Common myeloid progenitor, CD34-positive (primary cell): ENCODE data around the gene TACC2.

Experiments
- CTCF ChIA-PET: fragments of 350-600 bp; sonication (Branson Sonifier 250); formaldehyde crosslinking; loops from one replicate; lab custom pipeline; 2021; ENCODE audit warnings: antibody characterized with exemption; lab: Charles Lee
- POLR2A ChIA-PET: fragments of 350-600 bp; sonication (Branson Sonifier 250); formaldehyde crosslinking; loops from one replicate; lab custom pipeline; 2021; ENCODE audit warnings: antibody characterized with exemption; lab: Charles Lee
- DNase-seq, 3 donors: peaks; one replicate each; pipeline versions ENCODE4 v3.0.0 to v3.0.0-alpha.2; 2013
- H3K27ac ChIP-seq, 2 experiments: 1 replicate in 1 of 2; 2 replicates in 1 of 2; pipeline ENCODE4 v1.7.0; 2013; ENCODE audit warnings: inconsistent platforms in 2 of 2, low read length in 2 of 2, mild to moderate bottlenecking in 2 of 2, low read depth in 1 of 2, moderate library complexity in 1 of 2; ENCODE audit not compliant: severe bottlenecking in 2 of 2, insufficient read depth in 1 of 2, poor library complexity in 1 of 2
- H3K27me3 ChIP-seq, 5 experiments: replicated peaks in 2 of 5; 1 replicate in 3 of 5; 2 replicates in 2 of 5; pipeline versions ENCODE4 v1.6.1 to v1.7.0; 2013; ENCODE audit warnings: low read length in 4 of 5, mild to moderate bottlenecking in 2 of 5, moderate library complexity in 2 of 5, inconsistent platforms in 1 of 5; ENCODE audit not compliant: insufficient read depth in 5 of 5, control insufficient read depth in 4 of 5
- H3K36me3 ChIP-seq, 4 experiments: 1 replicate in 2 of 4; 2 replicates in 2 of 4; pipeline versions ENCODE4 v1.6.1 to v1.7.0; 2013; ENCODE audit warnings: low read length in 3 of 4, control low read depth in 1 of 4, mild to moderate bottlenecking in 1 of 4; ENCODE audit not compliant: control insufficient read depth in 4 of 4, insufficient read depth in 4 of 4
- H3K4me1 ChIP-seq, 4 experiments: 1 replicate in 3 of 4; 2 replicates in 1 of 4; pipeline versions ENCODE4 v1.6.1 to v1.7.1; 2013; ENCODE audit warnings: low read length in 3 of 4, mild to moderate bottlenecking in 3 of 4, control low read depth in 1 of 4, inconsistent platforms in 1 of 4, moderate library complexity in 1 of 4; ENCODE audit not compliant: control insufficient read depth in 4 of 4, insufficient read depth in 4 of 4; ENCODE audit errors: control extremely low read depth in 1 of 4
- H3K4me3 ChIP-seq, 7 experiments: 1 replicate in 4 of 7; 2 replicates in 3 of 7; pipeline versions ENCODE4 v1.5.1 to v1.7.0; 2013; ENCODE audit warnings: mild to moderate bottlenecking in 7 of 7, low read length in 6 of 7, moderate library complexity in 6 of 7, inconsistent platforms in 2 of 7, low read depth in 2 of 7, control low read depth in 1 of 7; ENCODE audit not compliant: insufficient read depth in 4 of 7, control insufficient read depth in 1 of 7; ENCODE audit errors: extremely low read depth in 1 of 7
- H3K9me3 ChIP-seq, 5 experiments: 1 replicate in 4 of 5; 2 replicates in 1 of 5; pipeline versions ENCODE4 v1.6.1 to v1.7.1; 2013; ENCODE audit warnings: low read length in 4 of 5, mild to moderate bottlenecking in 2 of 5, inconsistent platforms in 1 of 5, low read depth in 1 of 5, moderate library complexity in 1 of 5; ENCODE audit not compliant: control insufficient read depth in 4 of 5, insufficient read depth in 2 of 5; ENCODE audit errors: control extremely low read depth in 1 of 5
- WGBS: methylation state at CpG from one replicate; pipeline ENCODE4 v1.1.5; 2013; ENCODE audit not compliant: insufficient coverage; 5-methylcytosine and 5-hydroxymethylcytosine counted together

TACC2 gene

GRCh38 chr10:122293156-122293960 lies 304.4 kb downstream of the TACC2 start:
- CTCF ChIA-PET: interaction anchor here (1.3 to 2.1 kb wide), 2 partner anchors 25 to 141 kb away, joined by 3 to 8 read pairs; no protein-coding TSS in a partner anchor
- no peaks in the 10 kb centered on the region for H3K9me3 ChIP-seq
- no peaks in the 10 kb centered on the region for H3K36me3 ChIP-seq
- 95% methylated on average over 6 of the region's 10 CpGs for WGBS
- DNase-seq: no peak
- no peak overlapping the region for H3K4me3 ChIP-seq
- no peaks in the 10 kb centered on the region for H3K4me1 ChIP-seq
- POLR2A ChIA-PET: no interaction called here
- H3K27ac ChIP-seq: no peak overlapping the region
- peaks cover 0 to 5% (median 0%) of the 10 kb centered on the region in 5 experiments for H3K27me3 ChIP-seq

- CTCF ChIA-PET: interaction anchor here (1.3 to 2.1 kb wide), 2 partner anchors 26 to 140 kb away, joined by 3 to 8 read pairs; no protein-coding TSS in a partner anchor
- H3K36me3 ChIP-seq: no peaks in the 10 kb centered on the region
- H3K9me3 ChIP-seq: no peaks in the 10 kb centered on the region
- peaks cover 0 to 5% (median 0%) of the 10 kb centered on the region in 5 experiments for H3K27me3 ChIP-seq
- no peak overlapping the region for H3K4me3 ChIP-seq
- peaks cover 0 to 2% (median 0%) of the 10 kb centered on the region in 4 experiments for H3K4me1 ChIP-seq
- WGBS: 92% methylated on average over 3 of the region's 4 CpGs
- DNase-seq: no peak
- H3K27ac ChIP-seq: no peak overlapping the region
- POLR2A ChIA-PET: no interaction called here
Measured at GRCh38 chr10:122293961-122294380, 305.0 kb downstream of the TACC2 start.

DNA sequence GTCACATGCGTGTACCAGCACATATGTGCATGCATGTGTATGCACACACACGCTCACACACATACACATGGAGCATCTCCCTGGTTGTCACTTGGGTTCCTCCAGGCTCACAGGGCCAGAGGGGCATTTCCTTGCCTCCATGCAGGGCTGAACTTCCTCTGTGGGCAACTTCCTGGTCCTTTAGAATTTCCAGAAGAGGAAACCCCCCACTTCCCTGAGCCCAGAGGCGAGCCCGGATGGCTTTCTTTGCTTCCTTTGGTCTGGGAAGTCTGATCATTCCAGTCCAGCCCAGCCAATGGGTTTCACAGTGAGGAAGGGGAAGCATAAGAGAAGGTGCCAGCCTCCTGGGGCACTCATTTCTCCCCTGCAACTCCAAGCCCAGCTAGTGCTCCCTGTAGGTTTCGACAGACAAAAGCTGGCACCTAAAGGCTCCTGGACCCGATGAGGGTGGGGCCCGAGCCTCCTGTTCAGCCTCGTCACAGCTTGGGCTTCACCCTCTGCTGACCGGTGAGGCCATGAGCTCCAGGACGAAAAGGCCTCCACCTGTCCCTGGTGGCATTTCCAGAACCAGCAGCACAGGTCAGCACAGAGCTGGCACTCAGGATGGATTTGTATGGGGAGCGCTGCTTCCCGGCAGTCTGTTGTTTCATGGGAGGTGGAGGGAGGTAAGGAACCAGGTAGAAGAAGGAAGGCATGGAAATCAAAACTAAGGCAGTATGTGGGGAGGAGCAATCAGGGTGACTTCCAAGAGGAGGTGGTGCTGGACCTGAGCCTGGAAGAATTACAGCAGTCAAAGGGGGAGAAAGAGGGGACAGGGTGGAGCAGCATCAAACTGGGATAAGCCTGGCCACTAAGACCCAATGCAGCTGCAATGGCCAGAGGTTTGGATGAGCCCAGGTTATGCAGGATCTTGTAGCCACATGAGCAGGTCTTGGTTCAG lies 305.8 kb downstream of the TACC2 start:
- POLR2A ChIA-PET: no interaction called here
- no peak overlapping the region for H3K4me3 ChIP-seq
- peaks cover 0 to 3% (median 0%) of the 10 kb centered on the region in 4 experiments for H3K4me1 ChIP-seq
- no peaks in the 10 kb centered on the region for H3K9me3 ChIP-seq
- H3K36me3 ChIP-seq: no peaks in the 10 kb centered on the region
- CTCF ChIA-PET: interaction anchor here (0.9 to 2.1 kb wide), 3 partner anchors 27 to 141 kb away, joined by 3 to 8 read pairs (median 3); no protein-coding TSS in a partner anchor
- WGBS: 94% methylated on average over 10 of the region's 12 CpGs
- DNase-seq: no peak
- H3K27me3 ChIP-seq: peaks cover 0 to 5% (median 0%) of the 10 kb centered on the region in 5 experiments
- H3K27ac ChIP-seq: no peak overlapping the region

GRCh38 chr10:122295451-122295809 lies 306.5 kb downstream of the TACC2 start:
- H3K27me3 ChIP-seq: peaks cover 0 to 5% (median 0%) of the 10 kb centered on the region in 5 experiments
- CTCF ChIA-PET: interaction anchor here (0.9 to 4.3 kb wide), 3 partner anchors 14 to 274 kb away, joined by 3 to 24 read pairs (median 3); no protein-coding TSS in a partner anchor
- POLR2A ChIA-PET: no interaction called here
- no peak overlapping the region for H3K27ac ChIP-seq
- no peaks in the 10 kb centered on the region for H3K9me3 ChIP-seq
- DNase-seq: no peak
- no peak overlapping the region for H3K4me3 ChIP-seq
- H3K4me1 ChIP-seq: peaks cover 0 to 3% (median 0%) of the 10 kb centered on the region in 4 experiments
- 97% methylated on average over 4 of the region's 4 CpGs for WGBS
- H3K36me3 ChIP-seq: no peaks in the 10 kb centered on the region

DNA sequence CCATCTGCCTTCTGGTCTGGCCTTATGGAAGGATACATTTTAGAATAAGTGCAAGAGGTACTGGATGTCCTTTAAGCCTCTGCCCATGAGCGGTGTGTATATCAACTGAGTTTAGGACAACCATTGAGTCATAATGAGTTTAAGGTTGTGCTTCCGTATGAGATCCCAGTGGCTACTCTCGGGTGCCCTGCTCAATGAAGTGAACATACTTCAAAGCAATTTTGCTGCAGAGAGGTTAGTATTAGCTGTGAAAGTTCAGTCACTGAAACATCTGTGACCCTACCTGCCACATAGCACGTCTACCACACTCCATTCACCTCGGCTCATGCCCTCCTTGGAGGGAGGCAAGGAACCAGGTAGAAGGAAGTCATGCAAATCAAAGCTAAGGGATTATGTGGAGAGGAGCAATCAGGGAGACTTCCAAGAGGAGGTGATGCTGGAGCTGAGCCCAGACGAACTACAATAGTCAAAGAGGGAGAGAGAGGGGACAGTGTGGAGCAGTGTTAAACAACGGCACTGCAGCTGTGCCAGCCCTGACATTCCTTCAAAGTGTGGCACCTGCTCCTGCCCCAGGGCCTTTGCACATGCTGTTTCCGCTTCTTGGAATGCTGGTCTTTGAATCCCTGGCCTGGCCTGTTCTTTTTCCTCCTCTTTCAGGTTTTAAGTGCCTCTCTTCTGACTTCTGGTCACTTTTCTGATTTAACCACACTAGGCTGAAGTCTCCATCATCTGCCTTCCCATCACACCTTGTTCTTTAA lies 307.6 kb downstream of the TACC2 start:
- Histone ChIP-seq H3K9me3 (no peaks in the 10 kb centered on the region), H3K27ac (no peak overlapping the region), H3K36me3 (no peaks in the 10 kb centered on the region), H3K4me1 (peaks cover 0 to 3% (median 0%) of the 10 kb centered on the region in 4 experiments), H3K4me3 (no peak overlapping the region), H3K27me3 (peaks cover 0 to 5% (median 0%) of the 10 kb centered on the region in 5 experiments)
- CTCF ChIA-PET: interaction anchor here (0.9 to 4.3 kb wide), 6 partner anchors 13 to 273 kb away, joined by 3 to 58 read pairs (median 8); no protein-coding TSS in a partner anchor
- POLR2A ChIA-PET: no interaction called here
- WGBS: 96% methylated on average over 5 of the region's 8 CpGs
- no peak for DNase-seq

DNA sequence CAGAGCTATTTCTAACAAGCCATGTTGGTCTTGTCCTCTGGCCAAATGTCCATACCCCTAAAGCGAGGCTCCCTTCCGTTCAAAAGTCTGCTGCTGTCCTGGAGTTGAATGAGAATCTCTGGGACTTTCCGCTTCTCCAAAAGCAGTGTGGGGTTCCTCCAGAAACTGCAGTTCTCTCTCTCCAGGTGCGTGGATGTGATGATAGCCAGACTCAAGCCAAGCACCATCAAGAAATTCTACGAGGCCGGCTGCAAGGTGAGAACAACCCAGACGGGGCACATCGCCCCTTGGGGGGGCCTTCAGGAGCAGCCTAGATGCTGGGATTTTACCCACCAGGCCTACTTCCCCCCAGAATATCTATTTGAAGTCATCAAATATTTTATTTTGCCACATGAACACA lies 308.6 kb downstream of the TACC2 start:
- H3K4me3 ChIP-seq: no peak overlapping the region
- ChIA-PET CTCF (interaction anchor here (1.3 to 4.3 kb wide), 6 partner anchors 12 to 268 kb away, joined by 3 to 58 read pairs (median 8); no protein-coding TSS in a partner anchor), POLR2A (interaction anchor here (0.5 to 0.6 kb wide), 2 partner anchors 131 to 248 kb away, joined by 3 to 10 read pairs; no protein-coding TSS in a partner anchor)
- no peaks in the 10 kb centered on the region for H3K36me3 ChIP-seq
- H3K4me1 ChIP-seq: peaks cover 0 to 3% (median 0%) of the 10 kb centered on the region in 4 experiments
- H3K27ac ChIP-seq: no peak overlapping the region
- H3K9me3 ChIP-seq: no peaks in the 10 kb centered on the region
- 100% methylated on average over 5 of the region's 8 CpGs for WGBS
- H3K27me3 ChIP-seq: peaks cover 0 to 5% (median 0%) of the 10 kb centered on the region in 5 experiments
- DNase-seq: no peak
